ENCODE measurements around the gene TMEM187. TPM values are rescaled to one million over a fixed set of nuclear protein-coding genes. Genes with fewer than 3 reads are reported as not detected.
A peak's percentile ranks its signal among the peaks of the same experiment; 100 is the strongest.

Gene TMEM187
- total RNA-seq, 1 donor, result 7.5 TPM

- DNase-seq (ENCODE audit: low read depth), result peak; percentile 75
- H3K4me3 ChIP-seq (ENCODE audit: low read depth, low read length), result peak overlapping the region; percentile 88
- TF ChIP-seq CTCF (IDR thresholded peaks at IDR 0.05; ENCODE audit: insufficient read depth, low read length), result no peak
These were observed 2.0 kb upstream of the TMEM187 start for GRCh38 chrX:153970357-153971123.

GRCh38 chrX:153971124-153971449 is 1.5 kb upstream of the TMEM187 start:
- H3K4me3 ChIP-seq (ENCODE audit: low read depth, low read length), result peak overlapping the region; percentile 88
- peak; percentile 82 for DNase-seq (ENCODE audit: low read depth)
- TF ChIP-seq CTCF (IDR thresholded peaks at IDR 0.05; ENCODE audit: insufficient read depth, low read length), result no peak

- DNase-seq (ENCODE audit: low read depth), result peak; percentile 89
- H3K4me3 ChIP-seq (ENCODE audit: low read depth, low read length), result peak within 1 kb of the TSS; percentile 88
- no peak for TF ChIP-seq CTCF (IDR thresholded peaks at IDR 0.05; ENCODE audit: insufficient read depth, low read length)
These were observed 845 bp upstream of the TMEM187 start, which contains the start of gene HCFC1 for GRCh38 chrX:153971450-153972367. TSS of gene HCFC1 (minus strand) at chrX:153971818. CDS start at chrX:153970840, 978 bp downstream.

- DNase-seq (ENCODE audit: low read depth), result peak; percentile 36
- no peak for TF ChIP-seq CTCF (IDR thresholded peaks at IDR 0.05; ENCODE audit: insufficient read depth, low read length)
- peak overlapping the region; percentile 88 for H3K4me3 ChIP-seq (ENCODE audit: low read depth, low read length)
These were observed 811 bp downstream of the TMEM187 start for GRCh38 chrX:153973127-153974002.

GRCh38 chrX:153974003-153974725 is 1.6 kb downstream of the TMEM187 start:
- DNase-seq (ENCODE audit: low read depth), result no peak
- peak overlapping the region; percentile 88 for H3K4me3 ChIP-seq (ENCODE audit: low read depth, low read length)
- TF ChIP-seq CTCF (IDR thresholded peaks at IDR 0.05; ENCODE audit: insufficient read depth, low read length), result no peak

Measured in fibroblast of the aortic adventitia (primary cell).